ENCODE results near the gene SLC38A1. TPM values are rescaled to one million over a fixed set of nuclear protein-coding genes. Genes with fewer than 3 reads are reported as not detected.
"Not testable (repeated sequence)": the region's sequence is repeated elsewhere in the genome, so short reads cannot be mapped to it uniquely, and the experiment has no call there.

SLC38A1 gene
- total RNA-seq, 1 donor from 2014 or later, result 44.7 TPM

DNA sequence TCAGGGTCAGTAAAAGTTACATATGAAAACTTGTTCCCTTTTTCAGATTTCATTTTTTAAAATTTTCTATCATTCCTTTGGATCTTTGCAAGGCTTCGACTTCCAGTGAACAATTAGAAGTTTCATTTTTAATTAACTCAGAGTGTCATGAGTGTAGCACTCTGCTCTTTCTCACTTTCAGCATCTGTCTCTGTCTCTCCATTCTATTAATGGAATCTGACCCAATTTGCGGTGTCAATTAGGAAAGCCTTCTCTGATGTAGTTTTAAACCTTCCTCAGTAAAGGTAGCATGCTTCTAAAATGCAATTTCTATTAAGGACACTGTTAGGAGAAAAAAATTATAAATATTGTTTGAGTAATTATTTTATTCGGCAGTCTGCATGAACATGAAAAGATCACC is 68.3 kb downstream of the SLC38A1 start:
- Histone ChIP-seq H3K9me3 (no peaks in the 10 kb centered on the region), H3K36me3 (peaks cover 0 to 29% of the 10 kb centered on the region in 2 donors), H3K27me3 (no peaks in the 10 kb centered on the region), H3K27ac (no peak overlapping the region), H3K4me1 (no peaks in the 10 kb centered on the region), H3K4me3 (no peak overlapping the region)
- no peak for DNase-seq (ENCODE audit: extremely low spot score in 2 of 2)
- TF ChIP-seq, protein P1, sequence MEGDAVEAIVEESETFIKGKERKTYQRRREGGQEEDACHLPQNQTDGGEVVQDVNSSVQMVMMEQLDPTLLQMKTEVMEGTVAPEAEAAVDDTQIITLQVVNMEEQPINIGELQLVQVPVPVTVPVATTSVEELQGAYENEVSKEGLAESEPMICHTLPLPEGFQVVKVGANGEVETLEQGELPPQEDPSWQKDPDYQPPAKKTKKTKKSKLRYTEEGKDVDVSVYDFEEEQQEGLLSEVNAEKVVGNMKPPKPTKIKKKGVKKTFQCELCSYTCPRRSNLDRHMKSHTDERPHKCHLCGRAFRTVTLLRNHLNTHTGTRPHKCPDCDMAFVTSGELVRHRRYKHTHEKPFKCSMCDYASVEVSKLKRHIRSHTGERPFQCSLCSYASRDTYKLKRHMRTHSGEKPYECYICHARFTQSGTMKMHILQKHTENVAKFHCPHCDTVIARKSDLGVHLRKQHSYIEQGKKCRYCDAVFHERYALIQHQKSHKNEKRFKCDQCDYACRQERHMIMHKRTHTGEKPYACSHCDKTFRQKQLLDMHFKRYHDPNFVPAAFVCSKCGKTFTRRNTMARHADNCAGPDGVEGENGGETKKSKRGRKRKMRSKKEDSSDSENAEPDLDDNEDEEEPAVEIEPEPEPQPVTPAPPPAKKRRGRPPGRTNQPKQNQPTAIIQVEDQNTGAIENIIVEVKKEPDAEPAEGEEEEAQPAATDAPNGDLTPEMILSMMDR (IDR thresholded peaks at IDR 0.05), result no peak
- TF ChIP-seq POLR2AphosphoS5 (IDR thresholded peaks at IDR 0.05; ENCODE audit: insufficient read depth in 1 of 2, low read depth in 1 of 2) (no peak), POLR2A (IDR thresholded peaks at IDR 0.05) (no peak)
- intact Hi-C loops (cut with DNase I), result no loop called here

DNA sequence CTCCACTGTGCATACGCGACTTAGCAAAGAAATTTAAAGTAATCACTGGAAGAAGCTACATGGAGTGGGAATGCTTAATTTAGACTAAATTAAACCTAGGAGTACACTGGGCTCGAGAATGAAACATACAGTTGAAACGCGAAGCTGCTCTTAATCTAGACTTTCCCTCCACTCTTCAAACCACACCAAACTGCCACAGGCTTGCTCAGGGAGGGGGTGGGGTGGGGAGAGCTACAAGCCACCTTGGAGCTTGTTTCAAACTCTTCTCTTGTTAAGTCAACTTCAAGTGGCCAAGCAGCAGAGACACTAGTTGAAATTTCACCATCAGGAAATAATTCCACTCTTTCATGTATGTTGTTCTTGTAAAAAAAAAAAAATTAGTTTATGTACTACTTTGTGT is 69.9 kb downstream of the SLC38A1 start:
- no peak for TF ChIP-seq POLR2A (IDR thresholded peaks at IDR 0.05)
- no peak for TF ChIP-seq POLR2AphosphoS5 (IDR thresholded peaks at IDR 0.05; ENCODE audit: insufficient read depth in 1 of 2, low read depth in 1 of 2)
- TF ChIP-seq, protein P1 (IDR thresholded peaks at IDR 0.05), result no peak
- Histone ChIP-seq H3K27me3 (no peaks in the 10 kb centered on the region), H3K27ac (no peak overlapping the region)

GRCh38 chr12:46197883-46198282 is 71.0 kb downstream of the SLC38A1 start:
- no peaks in the 10 kb centered on the region for H3K4me1 ChIP-seq
- H3K27me3 ChIP-seq, result no peaks in the 10 kb centered on the region
- no peak overlapping the region for H3K27ac ChIP-seq
- peaks cover 0 to 25% of the 10 kb centered on the region in 2 donors for H3K36me3 ChIP-seq
- DNase-seq (ENCODE audit: extremely low spot score in 2 of 2), result no peak
- TF ChIP-seq, protein P1 (IDR thresholded peaks at IDR 0.05), result no peak
- TF ChIP-seq POLR2AphosphoS5 (IDR thresholded peaks at IDR 0.05; ENCODE audit: insufficient read depth in 1 of 2, low read depth in 1 of 2), result no peak
- TF ChIP-seq POLR2A (IDR thresholded peaks at IDR 0.05), result no peak
- intact Hi-C loops (cut with DNase I), result no loop called here
- H3K4me3 ChIP-seq, result no peak overlapping the region
- no peaks in the 10 kb centered on the region for H3K9me3 ChIP-seq

More for the DNA sequence above, 69.9 kb downstream of the SLC38A1 start:
- intact Hi-C loops (cut with DNase I), result no loop called here
- Histone ChIP-seq H3K4me3 (no peak overlapping the region), H3K36me3 (peaks cover 0 to 32% of the 10 kb centered on the region in 2 donors), H3K4me1 (no peaks in the 10 kb centered on the region), H3K9me3 (no peaks in the 10 kb centered on the region)
- no peak for DNase-seq (ENCODE audit: extremely low spot score in 2 of 2)

- H3K4me1 ChIP-seq; H3K27me3 ChIP-seq; H3K4me3 ChIP-seq; H3K27ac ChIP-seq; H3K9me3 ChIP-seq; H3K36me3 ChIP-seq; intact Hi-C loops (cut with DNase I); DNase-seq (ENCODE audit: extremely low spot score in 2 of 2): not testable (repeated sequence)
Observed at GRCh38 chr12:46190533-46190932, 78.3 kb downstream of the SLC38A1 start.

DNA sequence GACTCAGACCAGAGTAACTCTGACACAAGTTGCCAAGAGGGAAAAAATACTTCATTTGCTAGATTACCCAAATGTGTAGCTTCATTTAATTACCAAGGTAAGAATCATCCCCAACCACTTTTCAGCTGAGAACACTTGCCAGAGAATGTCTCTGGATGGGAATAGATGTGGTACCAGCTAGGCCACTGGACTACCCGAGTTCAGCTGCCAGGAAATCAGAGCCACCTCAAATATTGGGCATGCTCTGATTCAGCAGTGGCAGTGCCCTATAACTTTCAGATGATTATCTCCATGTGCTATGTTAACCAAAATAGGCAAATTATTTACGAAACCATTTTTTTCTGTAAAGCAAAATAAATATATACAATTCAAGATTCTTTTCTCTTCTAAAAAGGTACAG is 80.7 kb downstream of the SLC38A1 start:
- intact Hi-C loops (cut with DNase I), result no loop called here
- TF ChIP-seq POLR2A (IDR thresholded peaks at IDR 0.05) (no peak), POLR2AphosphoS5 (IDR thresholded peaks at IDR 0.05; ENCODE audit: insufficient read depth in 1 of 2, low read depth in 1 of 2) (no peak)
- TF ChIP-seq, protein P1 (IDR thresholded peaks at IDR 0.05), result no peak
- no peaks in the 10 kb centered on the region for H3K36me3 ChIP-seq
- no peaks in the 10 kb centered on the region for H3K27me3 ChIP-seq
- no peak overlapping the region for H3K27ac ChIP-seq
- no peak for DNase-seq (ENCODE audit: extremely low spot score in 2 of 2)
- H3K4me3 ChIP-seq, result no peak overlapping the region
- no peaks in the 10 kb centered on the region for H3K9me3 ChIP-seq
- no peaks in the 10 kb centered on the region for H3K4me1 ChIP-seq

- no peak overlapping the region for H3K27ac ChIP-seq
- H3K4me3 ChIP-seq, result no peak overlapping the region
- H3K4me1 ChIP-seq, result no peaks in the 10 kb centered on the region
- TF ChIP-seq, protein P1 (IDR thresholded peaks at IDR 0.05), result no peak
- TF ChIP-seq POLR2AphosphoS5 (IDR thresholded peaks at IDR 0.05; ENCODE audit: insufficient read depth in 1 of 2, low read depth in 1 of 2) (no peak), POLR2A (IDR thresholded peaks at IDR 0.05) (no peak)
- H3K9me3 ChIP-seq, result no peaks in the 10 kb centered on the region
- no peaks in the 10 kb centered on the region for H3K27me3 ChIP-seq
- no peaks in the 10 kb centered on the region for H3K36me3 ChIP-seq
- DNase-seq (ENCODE audit: extremely low spot score in 2 of 2), result no peak
- intact Hi-C loops (cut with DNase I), result no loop called here
Observed at GRCh38 chr12:46187023-46187422, 81.8 kb downstream of the SLC38A1 start.

Measured in vagina (tissue), 2 donors.